GM23248 (cell line): Measurements from ENCODE around the gene CENPP.

Source experiments
- EZH2 ChIP-seq: fragments of 200-600 bp; sonication (generic); IDR thresholded peaks from 2 replicates; pipeline ENCODE4 v1.6.1; 2018; ENCODE audit warnings: antibody characterized with exemption, mild to moderate bottlenecking; ENCODE audit not compliant: insufficient read depth, poor library complexity, severe bottlenecking
- EZH2phosphoT487 ChIP-seq: fragments of 200-600 bp; sonication (generic); IDR thresholded peaks from 2 replicates; pipeline ENCODE4 v1.6.1; 2018; ENCODE audit warnings: antibody characterized with exemption, moderate library complexity, mild to moderate bottlenecking, low read depth; ENCODE audit not compliant: insufficient read depth

GRCh38 chr9:92312887-92313623, 12.7 kb upstream of the CENPP start:
- TF ChIP-seq EZH2 (no peak), EZH2phosphoT487 (no peak)
